ENCODE results near the gene CDH2.

CDH2 gene

DNA sequence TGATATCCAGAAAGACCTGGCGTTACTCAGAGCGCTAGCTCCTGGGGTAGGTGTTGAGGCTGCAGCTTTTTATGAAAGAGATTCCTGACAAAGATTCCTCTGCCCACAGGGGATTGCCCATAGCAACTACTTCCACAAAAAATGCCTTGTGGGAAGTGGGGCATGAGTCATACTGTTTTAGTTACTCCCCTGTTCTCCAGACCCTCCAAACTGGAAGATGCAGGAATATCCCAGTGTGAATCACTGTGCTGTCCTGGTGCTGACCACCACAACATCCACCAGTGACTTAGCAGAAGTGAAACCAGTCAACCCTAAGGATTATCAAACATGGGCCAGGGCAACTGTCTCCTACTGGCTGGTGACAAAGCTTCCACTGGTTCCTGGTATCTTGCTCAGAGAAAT, 61.8 kb downstream of the CDH2 start:
- H3K4me3 ChIP-seq (ENCODE audit: control insufficient read depth, low read depth, low read length): no peak overlapping the region
- peak; percentile 60 for DNase-seq (ENCODE audit: low read depth)

DNA sequence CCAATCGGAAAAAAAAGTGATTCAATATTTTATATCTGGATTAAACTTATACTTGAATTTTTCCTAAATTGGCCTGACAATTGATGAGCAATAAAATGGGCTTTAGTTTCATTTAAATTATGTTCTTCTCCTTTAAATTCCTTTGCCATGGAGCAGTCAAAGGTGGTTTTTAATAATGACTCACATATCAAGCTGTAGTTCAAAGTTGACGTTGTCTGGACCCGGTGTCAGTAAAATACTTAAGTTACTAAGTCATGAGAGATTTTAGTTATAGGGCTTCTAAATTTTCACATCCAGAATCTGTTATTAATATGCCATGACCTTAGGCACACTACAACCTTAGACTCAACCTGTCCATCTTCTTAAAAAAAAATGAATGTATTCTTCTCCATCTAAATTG, 62.5 kb downstream of the CDH2 start:
- TF ChIP-seq, protein P1, sequence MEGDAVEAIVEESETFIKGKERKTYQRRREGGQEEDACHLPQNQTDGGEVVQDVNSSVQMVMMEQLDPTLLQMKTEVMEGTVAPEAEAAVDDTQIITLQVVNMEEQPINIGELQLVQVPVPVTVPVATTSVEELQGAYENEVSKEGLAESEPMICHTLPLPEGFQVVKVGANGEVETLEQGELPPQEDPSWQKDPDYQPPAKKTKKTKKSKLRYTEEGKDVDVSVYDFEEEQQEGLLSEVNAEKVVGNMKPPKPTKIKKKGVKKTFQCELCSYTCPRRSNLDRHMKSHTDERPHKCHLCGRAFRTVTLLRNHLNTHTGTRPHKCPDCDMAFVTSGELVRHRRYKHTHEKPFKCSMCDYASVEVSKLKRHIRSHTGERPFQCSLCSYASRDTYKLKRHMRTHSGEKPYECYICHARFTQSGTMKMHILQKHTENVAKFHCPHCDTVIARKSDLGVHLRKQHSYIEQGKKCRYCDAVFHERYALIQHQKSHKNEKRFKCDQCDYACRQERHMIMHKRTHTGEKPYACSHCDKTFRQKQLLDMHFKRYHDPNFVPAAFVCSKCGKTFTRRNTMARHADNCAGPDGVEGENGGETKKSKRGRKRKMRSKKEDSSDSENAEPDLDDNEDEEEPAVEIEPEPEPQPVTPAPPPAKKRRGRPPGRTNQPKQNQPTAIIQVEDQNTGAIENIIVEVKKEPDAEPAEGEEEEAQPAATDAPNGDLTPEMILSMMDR (IDR thresholded peaks at IDR 0.05; ENCODE audit: control insufficient read depth, insufficient read depth, low read depth, low read length, missing control alignments): no peak
- DNase-seq (ENCODE audit: low read depth): no peak
- no peak overlapping the region for H3K4me3 ChIP-seq (ENCODE audit: control insufficient read depth, low read depth, low read length)

More for the DNA sequence above, 61.8 kb downstream of the CDH2 start:
- TF ChIP-seq, protein P1 (IDR thresholded peaks at IDR 0.05; ENCODE audit: control insufficient read depth, insufficient read depth, low read depth, low read length, missing control alignments): no peak

DNA sequence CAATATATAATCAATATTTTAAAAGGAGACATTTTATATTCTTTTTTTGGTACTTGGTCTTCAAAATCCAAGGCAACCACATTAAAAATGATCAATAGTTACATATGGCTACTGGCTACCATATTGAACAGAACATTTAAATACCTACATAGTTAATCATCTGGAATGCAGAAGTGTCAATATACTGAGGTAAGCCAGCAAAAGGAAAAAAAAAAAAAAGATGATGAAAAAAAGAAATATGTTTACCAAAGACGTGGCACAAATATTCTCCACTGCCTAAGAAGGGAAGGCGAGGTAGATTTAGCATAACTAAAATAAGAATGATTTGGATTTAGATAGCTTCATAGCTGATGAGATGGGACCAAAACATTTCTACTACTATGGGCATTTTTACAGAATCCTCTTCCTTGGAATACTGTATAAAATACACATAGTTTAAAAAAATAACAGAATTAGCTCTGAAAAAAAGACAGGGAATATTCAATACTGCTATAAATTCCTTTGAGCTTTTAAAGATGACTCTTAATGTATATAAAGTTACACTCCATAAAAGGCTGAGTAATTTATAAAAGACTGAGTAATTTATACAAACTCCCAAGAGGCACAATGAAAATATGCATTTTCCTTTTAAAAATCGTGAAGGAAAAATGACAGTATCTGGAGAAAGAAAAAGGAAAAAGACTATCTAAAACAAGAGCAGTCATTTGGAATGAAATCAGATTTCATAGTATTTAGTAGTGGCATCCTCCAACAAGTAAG, 63.5 kb downstream of the CDH2 start:
- no peak overlapping the region for H3K4me3 ChIP-seq (ENCODE audit: control insufficient read depth, low read depth, low read length)
- TF ChIP-seq, protein P1 (IDR thresholded peaks at IDR 0.05; ENCODE audit: control insufficient read depth, insufficient read depth, low read depth, low read length, missing control alignments): no peak
- DNase-seq (ENCODE audit: low read depth): no peak

DNA sequence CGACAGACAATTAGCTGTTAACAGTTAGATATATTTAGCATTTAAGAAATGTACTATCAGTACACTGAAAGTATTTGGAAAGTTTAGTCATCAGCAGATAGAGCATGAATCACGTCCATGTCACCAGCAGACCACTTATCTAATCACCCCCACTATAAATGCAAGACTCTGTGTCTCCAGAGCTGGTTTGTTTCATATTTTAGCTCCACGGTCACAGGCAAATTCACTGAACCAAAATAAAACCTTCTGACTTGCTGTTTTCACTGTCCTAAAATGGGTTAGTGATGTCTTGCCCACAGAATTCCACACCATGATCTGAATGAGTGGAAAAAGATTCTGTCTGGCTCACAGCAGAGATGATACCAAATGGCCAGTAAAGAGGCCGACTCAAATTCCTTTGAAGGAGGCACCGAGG, 64.9 kb downstream of the CDH2 start:
- TF ChIP-seq, protein P1 (IDR thresholded peaks at IDR 0.05; ENCODE audit: control insufficient read depth, insufficient read depth, low read depth, low read length, missing control alignments): no peak
- no peak overlapping the region for H3K4me3 ChIP-seq (ENCODE audit: control insufficient read depth, low read depth, low read length)
- peak; percentile 53 for DNase-seq (ENCODE audit: low read depth)

DNA sequence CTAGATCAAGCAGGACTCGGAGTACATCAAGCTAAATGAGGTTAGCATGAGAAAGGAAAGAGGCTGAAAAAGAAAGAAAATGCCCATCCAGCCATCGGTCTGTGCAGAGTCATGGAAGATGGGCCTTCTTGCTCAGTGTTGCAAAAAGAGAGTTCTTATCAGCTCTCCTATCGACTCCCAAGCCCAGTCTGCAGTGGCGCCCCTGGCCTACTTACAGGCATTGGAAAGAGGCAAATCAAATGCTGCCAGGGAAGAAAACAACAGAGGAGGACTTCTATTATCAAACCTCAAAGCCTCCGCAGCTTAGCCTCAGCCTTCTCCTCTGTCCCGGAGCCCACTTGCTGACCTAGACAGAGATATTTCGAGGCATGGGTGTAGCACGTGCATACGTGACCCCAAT, 66.0 kb downstream of the CDH2 start:
- DNase-seq (ENCODE audit: low read depth): no peak
- H3K4me3 ChIP-seq (ENCODE audit: control insufficient read depth, low read depth, low read length): no peak overlapping the region
- TF ChIP-seq, protein P1 (IDR thresholded peaks at IDR 0.05; ENCODE audit: control insufficient read depth, insufficient read depth, low read depth, low read length, missing control alignments): no peak

DNA sequence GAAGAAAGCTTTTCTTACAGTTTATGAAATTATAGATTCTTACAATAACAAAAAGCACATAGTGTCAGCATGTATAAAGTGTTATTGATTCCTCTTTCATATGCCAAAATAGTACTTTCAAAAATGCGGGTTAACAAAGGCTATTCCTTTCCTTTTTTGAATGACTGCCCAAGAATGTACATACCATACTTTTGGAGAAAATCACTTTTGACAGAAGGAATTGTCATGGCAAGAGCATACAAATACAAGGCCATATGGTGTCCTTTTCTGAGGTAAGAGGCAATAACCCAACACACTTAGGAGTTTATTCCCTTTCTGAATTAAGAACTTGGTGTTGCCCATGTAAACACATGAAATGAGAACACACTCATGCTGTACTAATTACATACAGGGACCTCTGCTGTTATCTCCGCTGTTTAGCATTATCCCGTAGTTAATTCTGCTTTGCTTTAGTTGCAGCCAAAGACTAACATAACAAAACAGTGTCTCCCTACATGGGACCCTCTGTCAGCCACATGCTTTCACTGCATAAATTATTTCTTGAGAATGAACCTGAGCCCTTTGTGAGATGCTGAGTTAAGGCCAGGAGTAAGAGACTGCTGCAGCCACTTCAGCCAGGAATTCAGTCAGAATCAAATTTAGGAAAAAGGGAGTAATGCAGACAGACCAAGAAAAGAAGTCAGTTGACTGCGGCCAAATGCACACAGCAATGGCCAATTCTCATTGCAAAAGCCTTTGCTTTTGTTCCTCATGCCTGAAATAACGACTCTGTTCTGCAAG, 67.0 kb downstream of the CDH2 start:
- no peak for DNase-seq (ENCODE audit: low read depth)
- H3K4me3 ChIP-seq (ENCODE audit: control insufficient read depth, low read depth, low read length): no peak overlapping the region
- TF ChIP-seq, protein P1 (IDR thresholded peaks at IDR 0.05; ENCODE audit: control insufficient read depth, insufficient read depth, low read depth, low read length, missing control alignments): no peak
